K562 (cell line): Measurements from ENCODE around the gene ELF2. TPM values are rescaled to one million over a fixed set of nuclear protein-coding genes. Genes with fewer than 3 reads are reported as not detected.

Experiments
- BACH1 ChIP-seq: fragments of 200-800 bp; sonication (Bioruptor generic); IDR thresholded peaks from 2 replicates; pipeline ENCODE4 v1.6.1; 2016; ENCODE audit warnings: missing genetic modification characterization, missing compliant biosample characterization
- CBFA2T2 ChIP-seq: fragments of 450-650 bp; conservative IDR thresholded peaks from 2 replicates; pipeline ENCODE4 v1.6.1; 2017; ENCODE audit warnings: mild to moderate bottlenecking
- CUX1 ChIP-seq: fragments of 200-800 bp; sonication (Bioruptor generic); IDR thresholded peaks from 2 replicates; pipeline ENCODE4 v1.6.1; 2016; ENCODE audit warnings: missing genetic modification characterization, missing compliant biosample characterization
- DACH1 ChIP-seq: fragments of 450-650 bp; IDR thresholded peaks from 2 replicates; pipeline ENCODE4 v1.6.1; 2018; ENCODE audit not compliant: partially characterized antibody
- GATA2 ChIP-seq: sonication (generic); formaldehyde crosslinking; IDR thresholded peaks from 2 replicates; pipeline ENCODE4 v1.4.0; 2020; ENCODE audit warnings: mild to moderate bottlenecking, missing genetic modification reagents
- HSF4 ChIP-seq: fragments of 250-450 bp; sonication (Bioruptor Pico); IDR thresholded peaks from 2 replicates; pipeline ENCODE4 v2.1.2; 2022; ENCODE audit warnings: mild to moderate bottlenecking, moderate library complexity, borderline replicate concordance
- KDM1A ChIP-seq, 2 experiments: fragments of 450-650 bp; IDR thresholded peaks; 2 replicates each; pipeline ENCODE4 v1.6.1; 2016; ENCODE audit warnings: mild to moderate bottlenecking in 2 of 2
- MAFG ChIP-seq: fragments of 450-650 bp; conservative IDR thresholded peaks from 2 replicates; pipeline ENCODE4 v1.6.1; 2016; ENCODE audit warnings: missing genetic modification characterization, missing compliant biosample characterization
- MAFK ChIP-seq: IDR thresholded peaks from 2 replicates; pipeline ENCODE4 v1.6.1; 2011; ENCODE audit warnings: low read length, improper control_type of control experiment
- POLR2AphosphoS5 ChIP-seq: IDR thresholded peaks from 2 replicates; pipeline ENCODE4 v1.6.1; 2011; ENCODE audit warnings: mild to moderate bottlenecking, low read depth, low read length, moderate library complexity; ENCODE audit not compliant: control insufficient read depth, insufficient read depth
- RCOR1 ChIP-seq, 2 experiments: IDR thresholded peaks; 2 replicates each; pipeline ENCODE4 v1.6.1; 2012; ENCODE audit warnings: low read depth in 2 of 2, low read length in 2 of 2, borderline replicate concordance in 1 of 2, improper control_type of control experiment in 1 of 2
- SIX5 ChIP-seq, 2 experiments: IDR thresholded peaks; 2 replicates each; pipeline ENCODE4 v1.6.1; 2011; ENCODE audit warnings: low read length in 2 of 2, borderline replicate concordance in 1 of 2, low read depth in 1 of 2, mild to moderate bottlenecking in 1 of 2, moderate library complexity in 1 of 2; ENCODE audit not compliant: insufficient read depth in 1 of 2
- TAF9B ChIP-seq: fragments of 450-650 bp; IDR thresholded peaks from 2 replicates; pipeline ENCODE4 v1.6.1; 2018; ENCODE audit warnings: mild to moderate bottlenecking; ENCODE audit not compliant: partially characterized antibody
- TAL1 ChIP-seq: fragments of 450-650 bp; IDR thresholded peaks from 2 replicates; pipeline ENCODE4 v1.6.1; 2016; ENCODE audit warnings: mild to moderate bottlenecking
- TFE3 ChIP-seq: fragments of 450-650 bp; formaldehyde crosslinking; IDR thresholded peaks from 2 replicates; pipeline ENCODE4 v1.4.0; 2020; ENCODE audit warnings: mild to moderate bottlenecking, mixed read lengths
- U2AF1 ChIP-seq: fragments of 200-400 bp; formaldehyde crosslinking; optimal IDR thresholded peaks from 2 replicates; pipeline ENCODE3; 2017; ENCODE audit warnings: mild to moderate bottlenecking, low read depth, low read length, moderate library complexity
- ZC3H8 ChIP-seq: fragments of 450-650 bp; IDR thresholded peaks from 2 replicates; pipeline ENCODE4 v1.6.1; 2017
- ZFP36 ChIP-seq: fragments of 150-350 bp; IDR thresholded peaks from 2 replicates; pipeline ENCODE4 v1.6.1; 2018; ENCODE audit warnings: low read length, low read depth; ENCODE audit not compliant: partially characterized antibody
- polyA plus RNA-seq, 8 experiments: library from polyadenylated mRNA; depleted of rRNA in 4 of 8; stranded (reverse) in 5 of 8; unstranded in 3 of 8; fragments of >200 nt; fragmentation: Nextera tagmentation in 2 of 8; fragmentation: Illumina TruSeq in 1 of 8; extraction: Ambion mirVana in 2 of 8; extraction: Trizol in 1 of 8; gene quantifications; 2 replicates each; pipeline versions ENCODE4 v1.2.1 to v1.2.3, GENCODE V29; 2011 to 2014; ENCODE audit warnings: inconsistent platforms in 1 of 8, missing spikeins in 1 of 8
- total RNA-seq, 7 experiments: library from RNA; depleted of rRNA in 6 of 7; stranded (reverse); fragments of >200 nt in 6 of 7; fragmentation: Illumina TruSeq in 2 of 7; extraction: Trizol in 2 of 7; gene quantifications; 2 replicates each; pipeline versions ENCODE4 v1.2.1 to v1.2.3, GENCODE V29; 2011 to 2021; ENCODE audit warnings: low replicate concordance in 1 of 7
- TF ChIP-seq, protein P1 (sequence below): fragments of 450-650 bp; IDR thresholded peaks from 2 replicates; pipeline ENCODE4 v1.6.1; 2016; ENCODE audit warnings: mild to moderate bottlenecking

Gene ELF2
- total and polyA plus RNA-seq, 9 of the 15 experiments (the other 6 are each of a cell fraction or from before 2014, with no cell fraction given), result 9.4 to 58.7 (median 41.6) TPM

GRCh38 chr4:139014371-139015268, 162.4 kb downstream of the ELF2 start (continued):
- TF ChIP-seq CUX1 (no peak), TAF9B (peak; percentile 23), TFE3 (CRISPR knock-in tag) (no peak), SIX5 (IDR thresholded peaks at IDR 0.05; ENCODE audit: borderline replicate concordance in 1 of 2, insufficient read depth in 1 of 2, low read depth in 1 of 2, low read length in 2 of 2) (no peak), GATA2 (CRISPR knock-in tag) (no peak), MAFG (peak; percentile 87), HSF4 (no peak), TAL1 (peak; percentile 8; the same call in 1 of the 2 replicates), KDM1A (IDR thresholded peaks at IDR 0.05) (peak; percentile 66 to 72), U2AF1 (no peak), DACH1 (no peak), CBFA2T2 (peak; percentile 37; the same call in 1 of the 2 replicates), RCOR1 (IDR thresholded peaks at IDR 0.05; ENCODE audit: borderline replicate concordance in 1 of 2, low read depth in 2 of 2, low read length in 2 of 2) (0 out of 4 replicates have a peak, but pooled peaks of 1 of the 2 experiments have one; percentile 15), ZFP36 (peak; percentile 39), BACH1 (tag) (peak; percentile 39; the same call in 1 of the 2 replicates), MAFK (peak; percentile 63), POLR2AphosphoS5 (no peak), ZC3H8 (no peak)
- TF ChIP-seq, protein P1, sequence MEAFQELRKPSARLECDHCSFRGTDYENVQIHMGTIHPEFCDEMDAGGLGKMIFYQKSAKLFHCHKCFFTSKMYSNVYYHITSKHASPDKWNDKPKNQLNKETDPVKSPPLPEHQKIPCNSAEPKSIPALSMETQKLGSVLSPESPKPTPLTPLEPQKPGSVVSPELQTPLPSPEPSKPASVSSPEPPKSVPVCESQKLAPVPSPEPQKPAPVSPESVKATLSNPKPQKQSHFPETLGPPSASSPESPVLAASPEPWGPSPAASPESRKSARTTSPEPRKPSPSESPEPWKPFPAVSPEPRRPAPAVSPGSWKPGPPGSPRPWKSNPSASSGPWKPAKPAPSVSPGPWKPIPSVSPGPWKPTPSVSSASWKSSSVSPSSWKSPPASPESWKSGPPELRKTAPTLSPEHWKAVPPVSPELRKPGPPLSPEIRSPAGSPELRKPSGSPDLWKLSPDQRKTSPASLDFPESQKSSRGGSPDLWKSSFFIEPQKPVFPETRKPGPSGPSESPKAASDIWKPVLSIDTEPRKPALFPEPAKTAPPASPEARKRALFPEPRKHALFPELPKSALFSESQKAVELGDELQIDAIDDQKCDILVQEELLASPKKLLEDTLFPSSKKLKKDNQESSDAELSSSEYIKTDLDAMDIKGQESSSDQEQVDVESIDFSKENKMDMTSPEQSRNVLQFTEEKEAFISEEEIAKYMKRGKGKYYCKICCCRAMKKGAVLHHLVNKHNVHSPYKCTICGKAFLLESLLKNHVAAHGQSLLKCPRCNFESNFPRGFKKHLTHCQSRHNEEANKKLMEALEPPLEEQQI, result no peak
